Measurements from ENCODE around the gene PRPS1.

DNA sequence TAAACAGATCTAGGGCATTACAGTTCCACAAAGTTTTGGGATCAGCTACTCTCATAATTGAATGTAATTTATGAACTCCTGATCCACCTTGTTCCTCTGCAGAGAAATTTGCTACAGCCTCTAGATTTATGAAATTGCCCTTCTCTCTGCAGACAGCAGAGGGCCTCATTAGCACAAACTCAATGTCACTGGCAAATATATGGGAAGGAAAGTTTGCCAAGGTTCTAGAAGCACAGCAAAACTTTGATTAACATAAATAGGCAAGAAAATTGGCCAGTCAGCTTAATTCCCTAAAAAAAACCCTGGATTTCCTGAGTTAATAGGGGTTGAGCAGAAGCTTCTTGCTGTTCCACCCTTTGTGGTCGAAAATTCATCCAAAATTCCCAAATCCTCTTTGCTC lies 31.5 kb downstream of the PRPS1 start:
- TF ChIP-seq, protein P1, sequence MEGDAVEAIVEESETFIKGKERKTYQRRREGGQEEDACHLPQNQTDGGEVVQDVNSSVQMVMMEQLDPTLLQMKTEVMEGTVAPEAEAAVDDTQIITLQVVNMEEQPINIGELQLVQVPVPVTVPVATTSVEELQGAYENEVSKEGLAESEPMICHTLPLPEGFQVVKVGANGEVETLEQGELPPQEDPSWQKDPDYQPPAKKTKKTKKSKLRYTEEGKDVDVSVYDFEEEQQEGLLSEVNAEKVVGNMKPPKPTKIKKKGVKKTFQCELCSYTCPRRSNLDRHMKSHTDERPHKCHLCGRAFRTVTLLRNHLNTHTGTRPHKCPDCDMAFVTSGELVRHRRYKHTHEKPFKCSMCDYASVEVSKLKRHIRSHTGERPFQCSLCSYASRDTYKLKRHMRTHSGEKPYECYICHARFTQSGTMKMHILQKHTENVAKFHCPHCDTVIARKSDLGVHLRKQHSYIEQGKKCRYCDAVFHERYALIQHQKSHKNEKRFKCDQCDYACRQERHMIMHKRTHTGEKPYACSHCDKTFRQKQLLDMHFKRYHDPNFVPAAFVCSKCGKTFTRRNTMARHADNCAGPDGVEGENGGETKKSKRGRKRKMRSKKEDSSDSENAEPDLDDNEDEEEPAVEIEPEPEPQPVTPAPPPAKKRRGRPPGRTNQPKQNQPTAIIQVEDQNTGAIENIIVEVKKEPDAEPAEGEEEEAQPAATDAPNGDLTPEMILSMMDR (conservative IDR thresholded peaks at IDR 0.05 in 1 of 2, IDR thresholded peaks at IDR 0.05 in 1 of 2; ENCODE audit: low read depth in 1 of 2, low read length in 2 of 2): peak; percentile 66 to 75
- no peak for TF ChIP-seq EZH2 (IDR thresholded peaks at IDR 0.05; ENCODE audit: low read length, missing control alignments)

All from fibroblast of lung (primary cell).